Endothelial cell of hepatic sinusoid (primary cell): ENCODE results near the gene TP53TG5.

Experiments
- in situ Hi-C: cut with HindIII; loops from 2 replicates; pipeline ENCODE4 v1.10.0; 2017; ENCODE audit warnings: low sequenced_read_pairs

Gene TP53TG5

DNA sequence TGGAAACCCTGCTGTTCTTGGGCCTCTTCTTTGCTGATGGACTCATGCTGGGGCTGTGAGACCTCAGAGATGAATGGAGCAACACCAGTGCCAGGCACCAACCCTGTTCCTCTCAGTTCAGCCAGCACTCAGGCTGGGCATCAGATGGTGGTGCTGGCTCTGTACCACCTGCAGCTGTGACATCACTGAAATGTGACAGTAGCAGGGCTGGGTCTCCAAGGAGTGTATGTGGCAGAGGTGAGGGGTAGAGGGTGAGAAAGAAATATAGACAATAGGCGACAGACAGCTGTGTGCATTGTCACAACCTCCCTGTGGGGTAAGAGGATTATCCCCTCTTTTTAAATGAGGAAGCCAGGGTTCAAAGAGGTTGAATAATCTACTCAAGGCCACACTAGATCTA lies at the start of gene TP53TG5:
Gene TP53TG5 (minus strand): TSS at position 135 of the 400 bp plus-strand sequence. CDS start 89 bp downstream, at position 46.
- in situ Hi-C loops = loop anchor here (5.0 kb wide), 2 partner anchors 44 to 71 kb away; partner anchors contain the start of genes MATN4 and RBPJL

- in situ Hi-C loops = no loop called here
Measured at GRCh38 chr20:45427236-45428149, 49.4 kb upstream of the TP53TG5 start.

GRCh38 chr20:45426320-45427016 lies 48.3 kb upstream of the TP53TG5 start:
- in situ Hi-C loops = no loop called here

GRCh38 chr20:45425561-45425960 lies 47.4 kb upstream of the TP53TG5 start:
- in situ Hi-C loops = no loop called here

DNA sequence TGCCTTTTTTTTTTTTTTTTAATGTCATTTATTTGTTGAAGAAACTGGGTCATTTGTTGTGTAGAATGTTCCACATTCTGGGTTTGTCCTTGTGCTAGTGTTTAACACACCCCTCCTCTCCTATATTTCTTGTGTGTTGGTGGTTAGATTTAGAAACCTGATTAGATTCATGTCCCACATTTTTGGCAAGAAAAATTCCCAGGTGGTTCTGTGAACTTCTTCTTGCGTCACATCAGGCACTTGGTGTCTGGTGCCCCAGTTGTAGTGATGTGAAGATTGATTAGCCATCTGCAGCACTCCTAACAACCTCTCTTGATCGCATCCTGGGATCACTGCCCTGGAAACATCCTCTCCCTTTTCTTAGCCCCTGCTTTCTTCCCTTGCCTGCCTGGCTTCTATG lies 45.6 kb upstream of the TP53TG5 start:
- in situ Hi-C loops = loop anchor here (5.0 kb wide), 1 partner anchor 46 kb away; the partner anchor contains the start of gene TP53TG5

DNA sequence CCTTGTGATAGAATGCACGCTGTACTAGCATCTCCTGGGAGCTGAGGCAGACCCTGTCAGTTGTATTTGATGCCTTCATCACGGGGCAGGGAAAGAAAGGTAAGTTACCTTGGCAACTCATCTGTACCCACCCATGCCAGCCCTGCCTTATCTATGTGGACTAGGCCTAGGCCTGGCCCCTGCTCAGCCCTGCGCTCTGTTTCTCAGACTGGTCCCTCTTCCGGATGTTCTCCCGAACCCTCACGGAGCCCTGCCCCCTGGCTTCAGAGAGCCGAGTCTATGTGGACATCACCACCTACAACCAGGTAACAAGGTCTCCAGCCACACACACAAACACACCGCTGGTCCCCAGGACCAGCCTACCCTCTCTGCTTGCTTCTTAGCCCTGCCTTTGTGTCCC lies 42.0 kb upstream of the TP53TG5 start:
- in situ Hi-C loops = loop anchor here (5.0 kb wide), 1 partner anchor 43 kb away; the partner anchor contains the start of gene TP53TG5

DNA sequence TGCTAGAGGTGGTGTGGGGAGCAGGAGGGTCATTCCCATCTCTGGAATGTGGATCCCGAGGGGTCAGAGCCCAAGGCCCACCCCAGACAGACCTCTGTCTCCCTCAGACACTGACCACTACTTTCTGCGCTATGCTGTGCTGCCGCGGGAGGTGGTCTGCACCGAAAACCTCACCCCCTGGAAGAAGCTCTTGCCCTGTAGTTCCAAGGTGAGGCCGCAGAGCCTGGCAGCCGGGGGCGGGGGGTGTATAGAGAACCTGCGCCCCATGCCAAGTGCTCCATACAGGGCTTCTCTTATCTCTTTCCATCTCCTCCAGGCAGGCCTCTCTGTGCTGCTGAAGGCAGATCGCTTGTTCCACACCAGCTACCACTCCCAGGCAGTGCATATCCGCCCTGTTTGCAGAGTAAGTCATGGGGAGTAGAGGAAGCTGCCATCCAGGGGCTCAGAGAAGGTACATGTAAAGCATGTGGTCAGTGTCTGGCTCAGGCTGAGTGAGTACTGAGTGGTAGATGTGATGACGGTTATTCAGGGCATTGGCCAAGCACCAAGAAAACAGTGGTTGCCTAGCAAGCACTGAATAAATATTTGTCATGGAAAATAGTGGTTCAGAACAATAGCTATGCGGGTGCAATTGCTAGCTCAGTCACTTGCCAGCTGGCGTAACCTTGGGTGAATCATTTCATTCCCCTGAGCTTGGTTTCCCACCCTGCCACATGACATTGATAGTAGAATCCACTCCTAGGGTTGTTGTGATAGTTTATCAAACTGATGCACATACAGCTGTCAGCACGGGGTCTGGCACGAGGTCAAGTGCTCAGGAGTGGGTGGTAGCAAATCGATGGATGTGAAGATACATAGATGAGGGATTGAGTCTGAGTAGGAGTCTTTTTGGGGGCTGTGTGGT lies 41.3 kb upstream of the TP53TG5 start:
- in situ Hi-C loops = loop anchor here (5.0 kb wide), 1 partner anchor 42 kb away; the partner anchor contains the start of gene TP53TG5

DNA sequence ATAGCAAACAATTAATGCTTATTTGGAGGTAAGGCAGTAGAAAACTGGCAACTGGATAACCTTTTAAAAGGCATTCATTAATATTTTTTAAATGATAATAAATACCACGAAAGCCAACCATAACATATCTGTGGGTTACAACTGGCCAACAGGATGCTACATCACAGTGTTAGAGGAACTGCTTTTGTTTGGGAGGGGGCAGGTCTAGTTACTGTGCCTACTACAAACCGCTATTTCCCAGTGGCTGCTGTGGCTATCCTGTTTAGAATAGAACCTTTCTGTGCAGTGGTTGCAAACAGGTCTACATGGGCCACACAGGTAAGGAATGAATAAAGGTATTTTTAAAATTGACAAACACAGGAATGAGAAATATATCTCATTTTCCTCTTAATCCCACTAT lies 38.8 kb upstream of the TP53TG5 start:
- in situ Hi-C loops = no loop called here

DNA sequence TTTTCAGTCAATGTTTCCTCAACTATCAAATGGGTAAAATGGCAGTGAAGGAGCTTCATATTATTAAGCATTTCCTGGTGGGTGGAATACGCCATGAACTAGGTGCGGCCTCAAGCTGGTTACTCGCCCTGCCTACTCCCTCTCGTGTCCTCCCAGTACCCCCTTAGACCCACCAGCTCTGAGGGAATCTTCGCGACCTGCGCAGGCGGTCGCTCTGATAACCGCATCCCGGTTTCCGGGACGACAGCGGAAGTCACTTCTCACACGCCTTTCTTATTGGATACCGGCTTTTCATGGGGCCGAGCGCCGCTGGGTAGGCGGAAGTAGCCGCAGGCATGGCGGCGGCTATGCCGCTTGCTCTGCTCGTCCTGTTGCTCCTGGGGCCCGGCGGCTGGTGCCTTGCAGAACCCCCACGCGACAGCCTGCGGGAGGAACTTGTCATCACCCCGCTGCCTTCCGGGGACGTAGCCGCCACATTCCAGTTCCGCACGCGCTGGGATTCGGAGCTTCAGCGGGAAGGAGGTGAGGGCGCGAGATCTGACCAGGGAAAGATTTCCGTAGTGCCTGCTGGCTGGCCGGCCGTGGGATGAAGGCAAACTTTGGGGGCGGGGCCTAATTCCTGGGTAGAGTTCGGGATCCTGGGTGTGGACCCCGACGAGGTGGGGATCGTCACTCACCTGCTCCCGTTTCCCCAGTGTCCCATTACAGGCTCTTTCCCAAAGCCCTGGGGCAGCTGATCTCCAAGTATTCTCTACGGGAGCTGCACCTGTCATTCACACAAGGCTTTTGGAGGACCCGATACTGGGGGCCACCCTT lies 37.9 kb upstream of the TP53TG5 start, which contains the start of gene PIGT:
Gene PIGT (plus strand): TSS at position 320 of the 816 bp plus-strand sequence. CDS start 16 bp downstream, at position 336.
- in situ Hi-C loops = no loop called here

GRCh38 chr20:45413479-45413878 lies 35.4 kb upstream of the TP53TG5 start:
- in situ Hi-C loops = no loop called here

DNA sequence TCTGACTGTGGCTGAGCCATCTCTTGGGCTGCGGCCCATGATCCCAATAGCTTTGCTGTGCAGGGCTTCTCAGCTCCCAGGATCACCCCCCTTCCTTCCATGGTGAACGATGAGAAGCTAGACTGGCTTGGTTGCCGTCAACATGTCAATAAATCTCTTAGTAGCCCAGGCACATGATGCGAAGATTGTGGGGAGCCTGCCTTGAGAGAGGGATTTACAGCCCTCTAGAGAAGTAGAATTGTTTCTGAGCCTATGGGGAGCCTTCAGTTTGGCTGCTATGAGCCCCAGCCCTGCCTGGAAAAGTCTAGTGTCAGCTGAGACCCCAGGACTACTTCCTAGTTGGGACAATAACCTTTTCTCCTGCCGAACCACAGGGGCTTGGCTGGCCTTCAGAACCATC lies 34.5 kb upstream of the TP53TG5 start:
- in situ Hi-C loops = no loop called here

DNA sequence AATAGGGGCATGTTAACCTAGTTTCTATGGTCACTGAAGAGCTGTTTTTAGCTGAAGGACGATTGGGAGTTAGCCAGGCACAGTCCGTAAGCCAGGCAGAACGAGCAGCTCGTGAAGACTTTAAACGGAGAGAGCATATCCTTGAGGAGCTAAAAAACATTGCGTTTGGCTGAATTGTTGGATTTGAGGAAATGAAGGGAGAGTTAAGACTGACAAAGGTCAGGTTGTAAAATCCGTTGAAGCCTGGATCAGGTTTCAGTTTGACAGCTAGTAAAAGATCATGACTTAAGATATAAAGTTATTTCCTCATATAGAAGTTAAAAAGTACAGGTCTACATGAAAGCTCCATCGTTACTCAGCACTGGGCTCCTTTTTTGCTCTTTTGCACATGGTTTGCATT lies 32.8 kb upstream of the TP53TG5 start:
- in situ Hi-C loops = no loop called here

DNA sequence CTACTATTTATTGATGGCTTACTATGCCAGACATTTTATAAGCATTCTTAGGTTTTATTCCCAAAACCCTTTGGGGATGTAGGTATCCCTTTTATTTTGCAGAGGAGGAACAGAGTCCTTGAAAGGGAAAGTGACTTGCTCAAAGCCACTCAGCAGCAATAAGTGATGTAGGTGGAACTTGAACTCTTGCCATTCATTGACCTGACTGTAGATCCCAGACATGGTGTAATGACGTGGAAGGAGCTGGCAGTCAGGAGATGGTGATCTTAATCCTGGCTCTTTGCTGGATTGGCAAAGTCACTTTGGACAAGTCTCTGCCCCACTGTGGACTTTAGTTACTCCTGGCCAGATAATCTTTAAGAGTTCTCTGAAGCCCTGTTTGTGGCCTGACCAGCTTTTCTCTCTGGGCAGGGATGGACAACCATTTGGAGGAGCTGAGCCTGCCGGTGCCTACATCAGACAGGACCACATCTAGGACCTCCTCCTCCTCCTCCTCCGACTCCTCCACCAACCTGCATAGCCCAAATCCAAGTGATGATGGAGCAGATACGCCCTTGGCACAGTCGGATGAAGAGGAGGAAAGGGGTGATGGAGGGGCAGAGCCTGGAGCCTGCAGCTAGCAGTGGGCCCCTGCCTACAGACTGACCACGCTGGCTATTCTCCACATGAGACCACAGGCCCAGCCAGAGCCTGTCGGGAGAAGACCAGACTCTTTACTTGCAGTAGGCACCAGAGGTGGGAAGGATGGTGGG lies 31.6 kb upstream of the TP53TG5 start:
- in situ Hi-C loops = no loop called here

DNA sequence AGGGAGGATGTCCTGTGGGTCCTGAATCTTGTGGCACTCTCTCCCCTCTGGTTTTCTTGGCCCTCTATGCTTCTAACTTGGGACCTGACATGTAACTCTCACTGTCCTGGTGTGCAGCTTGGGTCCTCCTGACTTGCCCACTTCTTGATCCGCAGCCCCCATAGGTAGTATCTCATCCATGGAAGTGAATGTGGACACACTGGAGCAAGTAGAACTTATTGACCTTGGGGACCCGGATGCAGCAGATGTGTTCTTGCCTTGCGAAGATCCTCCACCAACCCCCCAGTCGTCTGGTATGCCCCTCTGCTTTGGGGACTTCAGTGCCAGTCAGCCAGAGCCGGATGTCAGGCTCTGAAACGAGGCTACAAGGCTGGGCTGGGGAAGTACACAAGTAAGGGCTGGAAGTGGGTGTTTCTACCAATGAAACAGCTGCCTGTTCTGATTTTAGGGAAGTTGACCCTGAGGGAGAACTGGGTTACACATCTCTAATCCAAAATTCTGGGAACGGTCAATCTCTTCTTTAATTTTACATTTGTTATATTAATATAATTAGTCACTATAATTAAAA lies 30.6 kb upstream of the TP53TG5 start:
- in situ Hi-C loops = no loop called here

- in situ Hi-C loops = no loop called here
Measured at GRCh38 chr20:45407783-45408645, 29.9 kb upstream of the TP53TG5 start, which contains the start of gene DBNDD2. Gene DBNDD2, plus strand, starts transcription at chr20:45408289. Its CDS starts 179 bp downstream, at chr20:45408468.

- in situ Hi-C loops = no loop called here
Measured at GRCh38 chr20:45407067-45407745, 29.1 kb upstream of the TP53TG5 start.
